HG03575 (cell line): ENCODE results near the gene ALAS1.

Source experiments
- ATAC-seq: cut with Tn5 transposase; IDR thresholded peaks from one replicate; pipeline ENCODE4 v1.9.1; 2021; ENCODE audit not compliant: unreplicated experiment, insufficient number of reproducible peaks, low FRiP score; ENCODE audit errors: extremely low read depth

The ALAS1 gene

DNA sequence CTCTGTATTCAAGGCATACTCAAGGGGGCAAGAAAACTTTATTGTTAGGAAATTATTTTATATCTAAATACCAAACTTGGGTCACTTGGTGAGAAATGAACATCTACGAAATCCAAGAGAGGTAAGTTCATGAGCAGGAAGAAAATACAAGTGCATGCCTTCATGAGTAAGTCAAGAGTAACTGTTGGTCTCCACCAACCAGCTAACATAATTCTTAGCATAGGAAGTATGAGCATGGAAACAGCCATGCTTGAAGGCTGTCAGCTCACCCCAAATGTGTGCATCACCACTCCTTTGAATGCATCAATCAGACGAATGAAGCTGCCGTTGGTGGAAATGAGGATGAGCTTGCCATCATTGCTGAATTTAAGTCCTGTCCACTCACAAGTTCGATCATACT is 61.5 kb downstream of the ALAS1 start:
- ATAC-seq: no peak

DNA sequence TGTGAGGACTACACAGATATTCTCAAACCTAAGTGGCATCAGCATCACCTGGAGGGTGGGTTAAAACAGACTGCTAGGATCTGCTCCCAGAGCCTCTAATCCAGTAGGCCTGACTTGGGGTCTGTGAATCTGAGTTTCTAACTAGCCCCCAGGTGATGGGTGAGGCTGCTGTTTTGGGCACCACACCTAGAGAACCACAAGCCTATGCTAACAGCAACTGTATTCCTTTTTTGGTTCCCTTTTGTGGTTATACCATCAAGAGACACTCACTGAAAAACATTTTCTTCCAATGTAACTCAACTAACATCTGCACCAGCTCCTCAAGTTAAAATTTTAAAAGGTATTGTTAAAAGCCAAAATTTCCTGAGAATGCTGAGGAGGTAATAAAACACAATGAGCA is 64.5 kb downstream of the ALAS1 start:
- ATAC-seq: no peak
